GM18873 (cell line): ENCODE results near the gene ULK4.
"Not testable (repeated sequence)": the region's sequence is repeated elsewhere in the genome, so short reads cannot be mapped to it uniquely, and the experiment has no call there.

Experiments used
- ATAC-seq: cut with Tn5 transposase; IDR thresholded peaks from one replicate; pipeline ENCODE4 v1.9.1; 2021; ENCODE audit warnings: mild to moderate bottlenecking, moderate library complexity, moderate number of reproducible peaks; ENCODE audit not compliant: unreplicated experiment, low FRiP score

Gene ULK4

GRCh38 chr3:41592753-41593510 lies 369.0 kb downstream of the ULK4 start:
- no peak for ATAC-seq

GRCh38 chr3:41583014-41583413 lies 378.9 kb downstream of the ULK4 start:
- ATAC-seq, result no peak

GRCh38 chr3:41581700-41582099 lies 380.2 kb downstream of the ULK4 start:
- peak; percentile 98 for ATAC-seq

GRCh38 chr3:41580274-41580959 lies 381.5 kb downstream of the ULK4 start:
- ATAC-seq, result no peak

- no peak for ATAC-seq
Observed at GRCh38 chr3:41579861-41580260, 382.0 kb downstream of the ULK4 start.

GRCh38 chr3:41578798-41579197 lies 383.1 kb downstream of the ULK4 start:
- no peak for ATAC-seq

- no peak for ATAC-seq
Observed at GRCh38 chr3:41575724-41576123, 386.2 kb downstream of the ULK4 start.

GRCh38 chr3:41574900-41575299 lies 387.0 kb downstream of the ULK4 start:
- no peak for ATAC-seq

- ATAC-seq, result no peak
Observed at GRCh38 chr3:41573591-41573990, 388.3 kb downstream of the ULK4 start.

GRCh38 chr3:41572092-41572491 lies 389.8 kb downstream of the ULK4 start:
- no peak for ATAC-seq

GRCh38 chr3:41569632-41570305 lies 392.1 kb downstream of the ULK4 start:
- no peak for ATAC-seq

GRCh38 chr3:41565948-41566514 lies 395.9 kb downstream of the ULK4 start:
- ATAC-seq, result no peak

- no peak for ATAC-seq
Observed at GRCh38 chr3:41565003-41565402, 396.9 kb downstream of the ULK4 start.

- not testable (repeated sequence) for ATAC-seq
Observed at GRCh38 chr3:41556245-41556644, 405.7 kb downstream of the ULK4 start.

- no peak for ATAC-seq
Observed at GRCh38 chr3:41532976-41533375, 428.9 kb downstream of the ULK4 start.

- ATAC-seq, result no peak
Observed at GRCh38 chr3:41526995-41527573, 434.8 kb downstream of the ULK4 start.

- ATAC-seq, result no peak
Observed at GRCh38 chr3:41525303-41526064, 436.4 kb downstream of the ULK4 start.

- no peak for ATAC-seq
Observed at GRCh38 chr3:41523897-41524296, 438.0 kb downstream of the ULK4 start.

GRCh38 chr3:41522612-41523011 lies 439.3 kb downstream of the ULK4 start:
- peak; percentile 68 for ATAC-seq

- ATAC-seq, result no peak
Observed at GRCh38 chr3:41521010-41521655, 440.8 kb downstream of the ULK4 start.
